ENCODE data around the gene FAM13A. TPM values are rescaled to one million over a fixed set of nuclear protein-coding genes. Genes with fewer than 3 reads are reported as not detected.

FAM13A gene
- total RNA-seq, 1 donor from 2014 or later: 29.5 TPM

DNA sequence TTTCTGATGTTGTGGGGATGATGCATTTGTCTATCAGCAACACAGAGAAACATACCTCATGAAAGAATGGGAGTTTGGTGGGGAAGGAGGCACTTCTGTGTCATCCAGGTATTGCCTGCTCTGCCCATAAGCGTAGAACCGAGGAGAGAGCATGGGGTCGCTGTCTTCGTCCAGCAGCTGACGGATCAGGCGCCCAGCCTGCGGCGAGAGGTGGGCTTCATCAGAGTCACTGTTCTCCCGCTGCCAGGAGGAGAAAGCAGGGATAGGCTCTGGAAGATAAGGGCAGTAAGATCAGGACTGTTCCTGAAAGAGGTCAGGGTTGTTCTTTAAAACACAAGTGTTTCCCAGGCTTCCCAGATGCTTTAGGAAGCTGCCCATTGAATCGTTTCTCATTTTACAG lies 306.6 kb downstream of the FAM13A start:
- no peak for TF ChIP-seq CTCF (IDR thresholded peaks at IDR 0.05; ENCODE audit: unreplicated experiment)
- no peaks in the 10 kb centered on the region for H3K9me3 Mint-ChIP-seq (ENCODE audit: low read depth)
- no peak overlapping the region for H3K4me3 Mint-ChIP-seq (ENCODE audit: low read depth)
- peaks cover 15% of the 10 kb centered on the region for H3K4me1 Mint-ChIP-seq (ENCODE audit: low read depth)
- H3K27ac Mint-ChIP-seq: no peak overlapping the region
- H3K27me3 Mint-ChIP-seq: no peaks in the 10 kb centered on the region
- H3K36me3 Mint-ChIP-seq (ENCODE audit: insufficient read depth): peaks cover 33% of the 10 kb centered on the region
- no peak for DNase-seq (ENCODE audit: low spot score, unreplicated experiment)

DNA sequence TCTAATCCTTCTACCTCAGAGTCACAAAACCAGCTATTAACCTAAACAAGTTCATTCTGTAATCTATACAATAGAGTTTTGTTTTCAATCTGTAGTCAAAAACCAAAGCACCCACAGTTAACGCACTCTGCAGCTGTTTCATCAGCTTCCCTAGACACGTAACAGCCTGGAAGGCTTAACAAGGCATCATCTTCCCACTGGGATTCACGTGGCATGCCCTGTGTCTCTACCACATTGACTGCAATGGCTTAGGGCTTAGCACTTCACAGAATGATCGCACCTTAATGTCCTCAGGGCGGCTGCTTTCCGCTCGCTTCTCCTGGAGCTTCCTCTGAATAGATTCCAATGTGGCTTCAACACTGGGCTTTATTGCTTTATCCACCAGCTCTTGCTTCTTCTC lies 309.6 kb downstream of the FAM13A start:
- Mint-ChIP-seq H3K36me3 (ENCODE audit: insufficient read depth) (peaks cover 34% of the 10 kb centered on the region), H3K27ac (no peak overlapping the region), H3K4me1 (ENCODE audit: low read depth) (no peaks in the 10 kb centered on the region), H3K4me3 (ENCODE audit: low read depth) (no peak overlapping the region), H3K9me3 (ENCODE audit: low read depth) (no peaks in the 10 kb centered on the region), H3K27me3 (no peaks in the 10 kb centered on the region)
- DNase-seq (ENCODE audit: low spot score, unreplicated experiment): no peak
- no peak for TF ChIP-seq CTCF (IDR thresholded peaks at IDR 0.05; ENCODE audit: unreplicated experiment)

- Mint-ChIP-seq H3K27me3 (no peaks in the 10 kb centered on the region), H3K27ac (no peak overlapping the region), H3K9me3 (ENCODE audit: low read depth) (no peaks in the 10 kb centered on the region), H3K4me3 (ENCODE audit: low read depth) (no peak overlapping the region), H3K36me3 (ENCODE audit: insufficient read depth) (peaks cover 34% of the 10 kb centered on the region), H3K4me1 (ENCODE audit: low read depth) (no peaks in the 10 kb centered on the region)
- DNase-seq (ENCODE audit: low spot score, unreplicated experiment): no peak
- no peak for TF ChIP-seq CTCF (IDR thresholded peaks at IDR 0.05; ENCODE audit: unreplicated experiment)
Measured at GRCh38 chr4:88746206-88746605, 310.8 kb downstream of the FAM13A start.

- H3K27ac Mint-ChIP-seq: no peak overlapping the region
- no peak overlapping the region for H3K4me3 Mint-ChIP-seq (ENCODE audit: low read depth)
- no peaks in the 10 kb centered on the region for H3K4me1 Mint-ChIP-seq (ENCODE audit: low read depth)
- H3K27me3 Mint-ChIP-seq: no peaks in the 10 kb centered on the region
- no peak for DNase-seq (ENCODE audit: low spot score, unreplicated experiment)
- no peak for TF ChIP-seq CTCF (IDR thresholded peaks at IDR 0.05; ENCODE audit: unreplicated experiment)
- H3K36me3 Mint-ChIP-seq (ENCODE audit: insufficient read depth): peaks cover 30% of the 10 kb centered on the region
- no peaks in the 10 kb centered on the region for H3K9me3 Mint-ChIP-seq (ENCODE audit: low read depth)
Measured at GRCh38 chr4:88745581-88746163, 311.3 kb downstream of the FAM13A start.

DNA sequence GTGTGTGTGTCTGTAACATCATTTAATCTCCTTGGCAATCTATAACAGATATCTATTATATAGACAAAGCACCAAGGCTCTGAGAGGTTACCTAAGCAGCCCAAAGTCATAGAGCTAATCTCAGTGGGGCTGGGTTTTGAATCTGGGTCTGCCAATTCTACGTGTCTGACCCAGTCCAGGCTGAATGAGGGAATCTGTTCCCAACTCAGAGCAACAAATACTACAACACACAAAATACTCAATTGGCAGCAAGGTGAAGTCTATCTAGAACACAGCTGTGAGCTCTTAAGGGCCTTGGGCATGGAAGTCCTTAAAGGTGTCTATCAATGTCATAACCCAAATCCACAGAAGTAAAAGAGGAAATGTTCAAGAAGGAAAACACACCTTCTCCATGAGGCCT lies 311.8 kb downstream of the FAM13A start:
- Mint-ChIP-seq H3K9me3 (ENCODE audit: low read depth) (no peaks in the 10 kb centered on the region), H3K4me1 (ENCODE audit: low read depth) (no peaks in the 10 kb centered on the region), H3K4me3 (ENCODE audit: low read depth) (no peak overlapping the region), H3K27me3 (no peaks in the 10 kb centered on the region), H3K27ac (no peak overlapping the region), H3K36me3 (ENCODE audit: insufficient read depth) (peaks cover 30% of the 10 kb centered on the region)
- no peak for TF ChIP-seq CTCF (IDR thresholded peaks at IDR 0.05; ENCODE audit: unreplicated experiment)
- DNase-seq (ENCODE audit: low spot score, unreplicated experiment): no peak
